ENCODE data around the gene MYO1F. TPM values are rescaled to one million over a fixed set of nuclear protein-coding genes. Genes with fewer than 3 reads are reported as not detected.

MYO1F gene
- total and polyA plus RNA-seq, 2 donors from 2014 or later, result 1.7 to 35.8 TPM

DNA sequence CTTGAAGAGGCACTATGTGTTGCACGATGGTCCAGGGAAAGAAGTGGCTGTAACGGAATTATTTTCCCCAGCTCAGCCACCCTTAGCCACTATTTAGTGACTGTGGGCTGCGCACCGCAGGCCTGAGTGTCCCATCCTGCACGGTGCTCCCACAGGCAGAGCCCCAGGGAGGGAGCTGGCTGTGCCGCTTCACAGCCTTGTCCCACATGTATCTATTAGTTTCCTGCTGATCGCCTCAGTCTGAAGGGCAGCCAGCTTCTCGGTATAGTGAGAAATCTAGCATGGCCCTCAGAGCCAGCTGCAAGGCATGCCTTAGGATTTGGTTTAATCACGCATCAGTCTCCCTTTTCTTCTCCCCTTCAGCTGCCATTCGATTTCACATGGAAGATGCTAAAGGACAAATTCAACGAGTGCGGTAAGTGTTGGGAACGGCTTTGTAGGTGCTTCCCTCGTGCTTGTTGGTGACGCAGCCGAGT, 90.5 kb downstream of the MYO1F start:
- Histone ChIP-seq H3K27me3 (ENCODE audit: control insufficient read depth, insufficient read depth, low read length) (no peaks in the 10 kb centered on the region), H3K4me1 (ENCODE audit: control insufficient read depth in 2 of 3, insufficient read depth in 2 of 3, low read depth in 1 of 3, low read length in 3 of 3) (peaks cover 0 to under 1% (median 0%) of the 10 kb centered on the region in 3 donors)
- intact Hi-C loops (cut with DNase I), result no loop called here

DNA sequence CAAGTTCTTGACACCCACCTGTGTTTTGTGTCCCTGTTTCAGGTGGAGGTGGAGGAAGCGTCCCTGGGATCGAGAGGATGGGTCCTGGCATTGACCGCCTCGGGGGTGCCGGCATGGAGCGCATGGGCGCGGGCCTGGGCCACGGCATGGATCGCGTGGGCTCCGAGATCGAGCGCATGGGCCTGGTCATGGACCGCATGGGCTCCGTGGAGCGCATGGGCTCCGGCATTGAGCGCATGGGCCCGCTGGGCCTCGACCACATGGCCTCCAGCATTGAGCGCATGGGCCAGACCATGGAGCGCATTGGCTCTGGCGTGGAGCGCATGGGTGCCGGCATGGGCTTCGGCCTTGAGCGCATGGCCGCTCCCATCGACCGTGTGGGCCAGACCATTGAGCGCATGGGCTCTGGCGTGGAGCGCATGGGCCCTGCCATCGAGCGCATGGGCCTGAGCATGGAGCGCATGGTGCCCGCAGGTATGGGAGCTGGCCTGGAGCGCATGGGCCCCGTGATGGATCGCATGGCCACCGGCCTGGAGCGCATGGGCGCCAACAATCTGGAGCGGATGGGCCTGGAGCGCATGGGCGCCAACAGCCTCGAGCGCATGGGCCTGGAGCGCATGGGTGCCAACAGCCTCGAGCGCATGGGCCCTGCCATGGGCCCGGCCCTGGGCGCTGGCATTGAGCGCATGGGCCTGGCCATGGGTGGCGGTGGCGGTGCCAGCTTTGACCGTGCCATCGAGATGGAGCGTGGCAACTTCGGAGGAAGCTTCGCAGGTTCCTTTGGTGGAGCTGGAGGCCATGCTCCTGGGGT, 91.5 kb downstream of the MYO1F start:
- Histone ChIP-seq H3K4me1 (ENCODE audit: control insufficient read depth in 2 of 3, insufficient read depth in 2 of 3, low read depth in 1 of 3, low read length in 3 of 3) (peaks cover 0 to 9% (median 0%) of the 10 kb centered on the region in 3 donors), H3K36me3 (ENCODE audit: control insufficient read depth in 2 of 3, insufficient read depth in 3 of 3, low read length in 3 of 3) (peaks cover 11 to 65% (median 45%) of the 10 kb centered on the region in 3 donors), H3K27ac (ENCODE audit: low read depth in 2 of 2, low read length in 2 of 2) (no peak overlapping the region), H3K9ac (ENCODE audit: low read length in 3 of 3) (no peak overlapping the region), H3K4me3 (ENCODE audit: low read length in 3 of 3) (no peak overlapping the region), H3K27me3 (ENCODE audit: control insufficient read depth, insufficient read depth, low read length) (no peaks in the 10 kb centered on the region), H3K9me3 (ENCODE audit: control insufficient read depth in 2 of 3, insufficient read depth in 1 of 3, low read length in 3 of 3) (no peaks in the 10 kb centered on the region)
- TF ChIP-seq, protein P1, sequence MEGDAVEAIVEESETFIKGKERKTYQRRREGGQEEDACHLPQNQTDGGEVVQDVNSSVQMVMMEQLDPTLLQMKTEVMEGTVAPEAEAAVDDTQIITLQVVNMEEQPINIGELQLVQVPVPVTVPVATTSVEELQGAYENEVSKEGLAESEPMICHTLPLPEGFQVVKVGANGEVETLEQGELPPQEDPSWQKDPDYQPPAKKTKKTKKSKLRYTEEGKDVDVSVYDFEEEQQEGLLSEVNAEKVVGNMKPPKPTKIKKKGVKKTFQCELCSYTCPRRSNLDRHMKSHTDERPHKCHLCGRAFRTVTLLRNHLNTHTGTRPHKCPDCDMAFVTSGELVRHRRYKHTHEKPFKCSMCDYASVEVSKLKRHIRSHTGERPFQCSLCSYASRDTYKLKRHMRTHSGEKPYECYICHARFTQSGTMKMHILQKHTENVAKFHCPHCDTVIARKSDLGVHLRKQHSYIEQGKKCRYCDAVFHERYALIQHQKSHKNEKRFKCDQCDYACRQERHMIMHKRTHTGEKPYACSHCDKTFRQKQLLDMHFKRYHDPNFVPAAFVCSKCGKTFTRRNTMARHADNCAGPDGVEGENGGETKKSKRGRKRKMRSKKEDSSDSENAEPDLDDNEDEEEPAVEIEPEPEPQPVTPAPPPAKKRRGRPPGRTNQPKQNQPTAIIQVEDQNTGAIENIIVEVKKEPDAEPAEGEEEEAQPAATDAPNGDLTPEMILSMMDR (IDR thresholded peaks at IDR 0.05; ENCODE audit: borderline replicate concordance, extremely low read depth, insufficient read depth), result no peak
- FAIRE-seq (no peak), DNase-seq (no peak)
- intact Hi-C loops (cut with DNase I), result no loop called here

More for the DNA sequence above, 90.5 kb downstream of the MYO1F start:
- H3K9ac ChIP-seq (ENCODE audit: low read length in 3 of 3), result no peak overlapping the region
- H3K4me3 ChIP-seq (ENCODE audit: low read length in 3 of 3), result no peak overlapping the region
- TF ChIP-seq, protein P1 (IDR thresholded peaks at IDR 0.05; ENCODE audit: borderline replicate concordance, extremely low read depth, insufficient read depth), result no peak
- peaks cover 11 to 61% (median 42%) of the 10 kb centered on the region in 3 donors for H3K36me3 ChIP-seq (ENCODE audit: control insufficient read depth in 2 of 3, insufficient read depth in 3 of 3, low read length in 3 of 3)
- FAIRE-seq, result no peak
- no peak overlapping the region for H3K27ac ChIP-seq (ENCODE audit: low read depth in 2 of 2, low read length in 2 of 2)
- H3K9me3 ChIP-seq (ENCODE audit: control insufficient read depth in 2 of 3, insufficient read depth in 1 of 3, low read length in 3 of 3), result no peaks in the 10 kb centered on the region
- no peak for DNase-seq

DNA sequence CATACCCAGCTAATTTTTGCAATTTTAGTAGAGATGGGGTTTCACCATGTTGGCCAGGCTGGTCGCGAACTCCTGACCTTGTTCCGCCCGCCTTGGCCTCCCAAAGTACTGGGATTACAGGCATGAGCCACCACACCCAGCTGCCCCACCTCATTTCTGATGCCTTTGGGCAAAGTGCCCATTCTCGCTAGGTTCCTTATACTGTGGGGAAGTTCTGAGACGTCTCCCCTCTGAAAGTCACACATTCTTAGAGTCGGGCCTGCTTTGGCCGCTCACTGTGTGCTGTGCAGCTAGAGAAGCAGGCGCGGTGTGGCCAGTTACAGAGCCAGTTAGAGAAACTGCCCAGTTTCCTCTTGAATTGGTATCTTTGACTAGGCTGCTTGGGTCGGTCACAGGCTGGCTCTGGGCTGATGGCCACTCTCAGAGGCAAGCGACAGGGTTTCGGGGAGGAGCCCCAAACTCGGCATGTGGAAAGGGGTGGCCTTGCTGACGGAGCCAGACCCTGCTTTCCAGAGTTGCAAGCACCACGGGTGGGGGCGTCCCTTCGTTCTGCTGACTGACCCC, 92.8 kb downstream of the MYO1F start:
- Histone ChIP-seq H3K27me3 (ENCODE audit: control insufficient read depth, insufficient read depth, low read length) (no peaks in the 10 kb centered on the region), H3K9ac (ENCODE audit: low read length in 3 of 3) (no peak overlapping the region), H3K4me1 (ENCODE audit: control insufficient read depth in 2 of 3, insufficient read depth in 2 of 3, low read depth in 1 of 3, low read length in 3 of 3) (peaks cover 0 to 11% (median 0%) of the 10 kb centered on the region in 3 donors), H3K4me3 (ENCODE audit: low read length in 3 of 3) (no peak overlapping the region), H3K27ac (ENCODE audit: low read depth in 2 of 2, low read length in 2 of 2) (no peak overlapping the region), H3K9me3 (ENCODE audit: control insufficient read depth in 2 of 3, insufficient read depth in 1 of 3, low read length in 3 of 3) (no peaks in the 10 kb centered on the region), H3K36me3 (ENCODE audit: control insufficient read depth in 2 of 3, insufficient read depth in 3 of 3, low read length in 3 of 3) (peaks cover 11 to 68% (median 47%) of the 10 kb centered on the region in 3 donors)
- no peak for FAIRE-seq
- intact Hi-C loops (cut with DNase I), result no loop called here
- no peak for DNase-seq
- TF ChIP-seq, protein P1 (IDR thresholded peaks at IDR 0.05; ENCODE audit: borderline replicate concordance, extremely low read depth, insufficient read depth), result no peak
